GM18519 (cell line): Measurements from ENCODE around the gene PRR33.

Experiments
- ATAC-seq: cut with Tn5 transposase; IDR thresholded peaks from one replicate; pipeline ENCODE4 v1.9.1; 2021; ENCODE audit warnings: mild to moderate bottlenecking, moderate library complexity; ENCODE audit not compliant: unreplicated experiment, low FRiP score

PRR33 gene

DNA sequence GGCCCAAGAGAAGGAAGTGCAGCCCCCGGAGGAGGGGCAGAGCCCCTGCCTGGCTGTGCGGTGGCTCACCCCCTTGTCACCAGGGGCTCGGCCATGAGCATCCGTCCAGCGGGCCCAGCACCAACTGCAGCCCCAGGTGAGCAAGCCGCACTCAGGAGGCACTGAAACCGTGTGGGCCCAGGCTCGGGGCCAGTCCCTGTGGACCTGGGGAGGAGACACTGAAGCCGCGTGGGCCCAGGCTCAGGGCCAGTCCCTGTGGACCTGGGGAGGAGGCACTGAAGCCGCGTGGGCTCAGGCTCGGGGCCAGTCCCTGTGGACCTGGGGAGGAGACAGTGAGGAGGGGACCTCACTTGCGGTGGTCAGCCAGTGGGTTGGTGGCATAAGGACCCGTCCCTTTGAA lies 24.9 kb downstream of the PRR33 start:
- no peak for ATAC-seq

DNA sequence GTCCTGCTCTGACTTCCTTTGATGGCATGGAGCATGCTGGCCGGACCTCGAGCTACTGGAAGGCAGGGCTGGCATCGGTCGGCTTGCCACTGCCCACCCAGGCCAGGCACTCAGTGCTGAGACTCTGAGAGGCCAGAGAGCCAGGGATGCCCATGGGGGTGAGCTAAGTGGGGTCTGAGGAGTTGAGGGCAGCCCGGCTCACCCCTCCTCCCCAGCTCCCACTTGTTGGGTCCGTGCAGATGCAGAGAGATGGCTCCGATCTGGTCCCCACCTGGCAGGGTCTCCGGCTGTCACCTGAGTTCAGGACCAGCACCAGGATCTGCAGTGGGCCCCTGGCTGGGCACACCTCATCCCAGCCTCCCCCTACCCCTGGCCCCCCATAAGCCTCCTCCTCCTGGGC lies 25.5 kb downstream of the PRR33 start:
- ATAC-seq = no peak

DNA sequence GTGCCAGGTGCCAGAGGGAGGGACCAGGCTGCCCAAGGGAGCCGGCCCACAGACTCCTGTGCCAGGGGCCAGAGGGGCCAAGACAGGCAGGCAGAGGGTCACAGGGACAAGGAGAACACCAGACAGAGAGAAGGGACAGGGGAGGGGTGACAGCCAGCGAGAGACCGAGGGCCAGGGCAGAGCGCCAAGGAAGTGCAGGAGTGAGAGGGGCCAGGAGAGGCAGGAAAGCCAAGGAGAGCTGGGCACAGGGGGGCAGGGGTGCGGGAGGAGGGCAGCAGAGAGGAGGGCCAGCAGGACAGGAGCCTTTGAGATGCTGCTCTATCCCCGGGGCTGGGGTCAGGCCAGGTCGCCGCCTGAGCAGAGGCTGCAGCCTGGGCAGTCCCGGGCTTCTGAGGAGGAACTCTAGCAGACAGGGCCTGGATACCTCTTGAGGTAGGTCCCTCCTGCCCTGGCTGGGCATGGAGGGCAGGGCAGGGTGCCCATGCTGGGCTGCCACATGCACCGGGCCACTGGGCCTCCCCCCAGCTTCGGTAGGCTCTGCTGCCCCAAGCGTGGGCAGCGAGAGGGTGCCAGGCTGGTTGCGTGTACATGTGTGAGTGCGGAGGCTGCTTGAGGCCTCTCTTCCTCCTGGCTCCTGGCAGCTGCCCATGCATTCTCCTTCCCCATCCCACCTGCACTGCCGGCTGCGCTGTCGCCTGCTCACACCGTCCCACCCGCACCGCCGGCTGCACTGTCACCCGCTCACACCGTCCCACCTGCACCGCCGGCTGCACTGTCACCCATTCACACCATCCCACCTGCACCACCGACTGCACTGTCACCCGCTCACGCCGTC lies 26.6 kb downstream of the PRR33 start:
- ATAC-seq = no peak

DNA sequence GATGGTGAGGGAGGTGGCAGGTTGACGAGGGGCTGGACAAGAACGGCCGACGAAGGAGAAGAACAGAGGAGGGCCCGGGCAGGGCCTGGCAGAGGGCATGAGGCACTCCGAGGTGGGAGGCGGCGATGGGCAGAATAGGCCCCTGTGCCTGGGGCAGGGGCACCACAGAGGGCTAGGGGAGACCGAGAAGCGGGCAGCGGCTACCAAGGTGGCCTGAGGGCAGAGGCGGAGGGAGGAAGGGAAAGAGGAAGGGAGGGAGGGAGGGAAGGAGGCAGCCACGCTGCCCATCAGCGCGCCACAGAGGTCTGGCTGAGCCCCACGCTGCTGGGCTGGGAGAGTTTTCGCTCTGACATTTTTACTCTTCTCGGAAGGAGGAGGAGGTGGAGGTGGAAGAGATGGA lies 27.5 kb downstream of the PRR33 start:
- no peak for ATAC-seq

DNA sequence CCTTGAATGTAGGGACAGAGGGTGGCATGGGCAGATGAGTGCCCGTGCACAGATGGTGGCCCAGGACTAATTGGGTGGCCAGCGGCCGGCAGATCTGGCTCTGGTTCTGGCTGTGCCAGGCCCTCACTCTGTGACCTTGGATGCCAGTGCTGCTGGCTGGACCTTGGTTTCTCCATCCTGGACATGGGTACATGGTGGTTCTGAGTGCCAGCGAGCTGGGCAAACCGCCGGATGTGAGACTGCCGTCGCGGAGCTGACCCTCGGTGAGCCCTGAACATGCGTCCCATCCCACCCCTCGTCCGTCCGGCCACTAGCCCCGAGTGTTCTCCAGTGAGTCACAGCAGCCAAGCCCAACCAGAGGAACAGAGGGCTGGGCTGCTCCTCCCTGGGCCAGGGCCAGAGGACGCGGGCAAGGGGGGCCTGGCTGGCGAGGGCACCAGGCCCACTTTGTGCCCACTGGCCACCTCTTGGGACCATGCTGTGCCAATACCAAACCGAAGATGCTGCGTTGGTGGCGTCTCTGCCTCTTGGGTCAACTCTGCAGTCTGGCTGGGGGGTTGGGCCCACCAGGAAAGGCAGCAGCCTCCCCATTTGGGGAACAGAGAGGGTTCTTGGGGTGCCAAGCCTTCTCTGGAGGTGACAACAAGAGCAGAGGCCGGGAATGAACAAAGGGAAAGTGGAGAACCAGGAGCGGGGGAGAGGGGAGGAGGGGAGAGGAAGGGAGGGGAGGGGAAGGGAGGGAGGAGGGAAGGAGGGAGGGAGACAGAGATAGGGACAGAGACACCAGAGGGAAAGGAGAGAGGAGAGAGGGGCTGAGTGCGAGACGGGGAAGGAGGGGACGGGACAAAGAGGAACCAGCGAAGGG lies 28.1 kb downstream of the PRR33 start:
- ATAC-seq = no peak

DNA sequence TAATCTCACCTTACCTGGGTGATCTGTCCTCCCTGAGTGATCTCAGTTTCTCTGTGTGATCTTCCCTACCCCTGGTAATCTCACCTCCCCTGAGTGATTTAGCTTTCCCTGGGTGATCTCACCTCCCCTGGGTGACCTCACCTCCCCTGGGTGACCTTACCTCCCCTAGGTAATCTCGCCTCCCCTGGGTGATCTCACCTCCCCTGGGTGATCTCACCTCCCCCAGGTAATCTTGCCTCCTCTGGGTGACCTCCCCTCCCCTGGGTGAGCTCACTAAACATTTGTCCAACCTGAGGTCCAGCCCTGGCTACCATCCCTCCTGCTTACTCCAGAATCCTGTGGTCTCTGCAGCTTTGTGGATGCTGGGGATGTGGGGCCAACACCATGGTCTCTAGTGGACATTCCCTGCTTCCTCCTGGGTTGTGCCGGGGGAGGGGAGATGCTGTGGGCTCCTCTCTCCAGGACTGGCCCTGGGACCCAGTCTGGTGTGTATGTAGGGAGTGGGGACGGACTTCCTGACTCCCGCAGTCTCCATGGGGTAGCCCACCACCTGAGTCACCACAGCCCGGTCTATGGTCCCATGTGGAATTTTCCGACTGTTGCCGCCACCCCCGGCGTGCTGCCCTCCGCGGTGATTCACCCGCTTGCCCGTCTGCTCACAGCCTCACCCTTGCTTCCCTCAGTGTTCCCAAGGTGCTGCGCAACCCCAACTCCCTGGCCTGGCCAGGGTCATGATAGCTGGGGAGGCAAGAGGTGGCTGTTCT lies 28.9 kb downstream of the PRR33 start:
- no peak for ATAC-seq

DNA sequence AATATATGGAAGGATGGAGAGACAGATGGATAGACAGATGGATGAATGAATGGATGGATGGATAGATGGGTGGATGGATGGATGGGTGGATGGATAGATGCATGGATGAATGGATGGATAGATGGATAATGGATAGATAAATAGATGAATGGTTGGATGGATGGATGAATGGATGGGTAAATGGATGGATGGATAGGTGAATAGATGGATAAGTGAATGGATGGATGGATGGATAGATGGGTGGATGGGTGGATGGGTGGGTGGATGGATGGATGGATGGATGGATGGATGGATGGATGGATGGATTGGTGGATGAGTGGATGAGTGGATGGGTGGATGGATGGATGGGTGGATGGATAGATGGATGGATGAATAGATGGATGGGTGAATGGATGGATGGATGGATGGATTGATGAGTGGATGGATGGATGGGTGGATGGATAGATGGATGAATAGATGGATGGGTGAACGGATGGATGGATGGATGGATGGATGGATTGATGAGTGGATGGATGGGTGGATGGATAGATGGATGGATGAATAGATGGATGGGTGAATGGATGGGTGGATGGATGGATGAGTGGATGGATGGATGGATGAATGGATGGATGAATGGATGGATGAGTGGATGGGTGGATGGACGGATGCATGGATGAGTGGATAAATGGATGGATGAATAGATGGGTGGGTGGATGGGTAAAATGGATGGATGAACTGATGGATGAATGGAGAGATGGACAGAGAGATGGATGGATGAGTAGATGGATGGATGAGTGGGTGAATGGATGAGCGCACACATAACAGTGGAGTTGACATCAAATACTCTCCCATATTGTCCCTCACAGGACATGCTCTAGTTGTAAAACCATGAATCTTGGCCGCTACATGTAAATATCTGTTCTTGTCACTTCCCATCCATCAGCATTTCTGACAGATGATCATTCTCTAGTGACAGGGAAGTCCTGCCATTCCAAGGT lies 30.0 kb downstream of the PRR33 start:
- no peak for ATAC-seq

DNA sequence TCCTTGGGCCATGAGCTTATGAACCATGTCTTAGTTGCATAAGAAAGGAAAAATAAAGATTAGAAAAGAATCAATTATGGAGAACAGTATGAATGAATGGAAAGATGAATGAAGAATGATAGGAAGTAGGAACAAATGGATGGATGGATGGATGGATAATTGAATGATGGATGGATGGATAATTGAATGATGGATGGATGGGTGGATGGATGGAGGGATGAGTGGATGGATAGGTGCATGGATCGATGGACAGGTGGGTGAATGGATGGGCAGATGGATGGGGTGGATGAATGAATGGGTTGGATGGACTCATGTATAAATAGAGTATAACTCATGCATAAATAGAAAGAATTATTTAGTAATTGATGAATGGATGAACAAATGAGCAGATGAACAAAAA lies 31.6 kb downstream of the PRR33 start:
- no peak for ATAC-seq

DNA sequence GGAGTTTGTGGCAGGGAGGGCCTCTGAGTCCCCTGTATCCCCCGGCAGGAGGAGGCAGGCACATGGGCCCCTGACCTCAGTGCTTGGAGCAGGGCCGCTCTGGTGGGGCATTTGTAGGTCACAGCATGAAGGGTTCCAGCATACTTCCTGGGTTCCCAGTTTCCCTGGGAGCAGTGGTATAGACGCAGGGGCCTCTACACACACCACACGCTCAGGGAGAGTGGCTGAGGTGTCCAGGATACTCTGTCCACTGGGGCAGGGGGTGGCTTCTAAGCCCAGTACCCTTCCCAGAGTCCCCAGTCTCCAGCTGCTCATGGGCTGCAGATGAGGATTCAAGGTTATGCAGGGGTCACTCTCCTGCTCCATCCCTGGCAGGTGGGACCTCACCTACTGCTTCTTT lies 32.7 kb downstream of the PRR33 start:
- ATAC-seq = no peak

DNA sequence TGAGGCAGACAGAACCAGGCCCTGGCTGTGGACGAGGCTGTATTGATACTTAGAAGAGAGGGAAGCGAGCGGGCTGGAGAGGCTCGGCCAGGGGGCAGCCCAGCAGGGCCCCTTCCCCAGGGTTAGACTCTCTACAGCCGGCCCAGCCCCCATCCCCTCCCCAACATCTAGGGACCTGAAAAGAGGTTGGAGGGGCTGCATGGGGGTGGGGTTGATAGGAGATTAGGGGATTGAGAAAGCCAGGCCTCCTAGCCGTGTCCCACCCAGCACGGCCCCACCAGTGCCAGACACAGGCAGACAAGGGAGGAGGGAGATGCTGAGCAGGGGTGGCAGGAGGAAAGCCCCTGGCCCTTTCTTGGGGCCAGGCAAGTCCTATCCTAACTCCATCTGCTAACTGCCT lies 33.1 kb downstream of the PRR33 start:
- ATAC-seq = no peak

DNA sequence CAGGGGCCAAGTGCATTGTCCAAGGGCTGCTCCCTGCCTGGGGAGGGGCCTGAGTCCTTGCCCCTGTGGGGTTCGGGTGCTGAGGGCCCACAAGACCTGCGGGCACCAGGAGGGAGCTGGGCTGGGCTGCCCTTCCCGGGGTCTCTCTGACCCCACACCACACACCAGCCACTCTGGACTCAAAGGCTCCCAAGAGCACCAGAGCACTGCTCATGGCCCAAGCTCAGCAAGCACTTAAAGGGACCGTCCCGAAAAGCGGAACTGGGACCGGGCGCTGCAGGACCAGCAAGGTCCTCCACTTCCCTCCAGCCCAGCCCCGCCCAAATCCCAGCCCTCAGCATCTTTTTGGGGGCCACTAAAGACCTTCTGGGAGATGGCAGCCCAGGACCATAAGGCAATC lies 33.5 kb downstream of the PRR33 start:
- no peak for ATAC-seq

DNA sequence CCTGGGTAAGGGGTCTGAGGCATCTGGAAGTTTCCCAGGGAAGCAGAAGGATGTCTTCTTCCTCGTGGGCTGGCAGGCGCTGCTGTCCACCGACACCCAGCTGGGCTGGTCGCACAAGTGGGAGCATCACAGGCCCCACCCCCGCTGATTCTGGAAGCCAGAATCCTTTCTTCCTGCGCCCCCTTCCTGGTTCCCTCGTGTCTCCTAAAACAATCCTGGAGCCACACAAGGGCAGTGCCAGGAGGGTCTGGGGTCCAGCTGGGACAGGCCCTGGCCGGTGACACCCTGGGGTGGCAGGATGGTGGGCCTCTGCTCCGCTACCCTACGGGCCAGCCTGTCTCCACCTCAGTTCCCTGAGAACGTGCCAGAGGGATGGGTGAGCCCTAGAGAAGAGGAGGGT lies 34.6 kb downstream of the PRR33 start:
- ATAC-seq = no peak

DNA sequence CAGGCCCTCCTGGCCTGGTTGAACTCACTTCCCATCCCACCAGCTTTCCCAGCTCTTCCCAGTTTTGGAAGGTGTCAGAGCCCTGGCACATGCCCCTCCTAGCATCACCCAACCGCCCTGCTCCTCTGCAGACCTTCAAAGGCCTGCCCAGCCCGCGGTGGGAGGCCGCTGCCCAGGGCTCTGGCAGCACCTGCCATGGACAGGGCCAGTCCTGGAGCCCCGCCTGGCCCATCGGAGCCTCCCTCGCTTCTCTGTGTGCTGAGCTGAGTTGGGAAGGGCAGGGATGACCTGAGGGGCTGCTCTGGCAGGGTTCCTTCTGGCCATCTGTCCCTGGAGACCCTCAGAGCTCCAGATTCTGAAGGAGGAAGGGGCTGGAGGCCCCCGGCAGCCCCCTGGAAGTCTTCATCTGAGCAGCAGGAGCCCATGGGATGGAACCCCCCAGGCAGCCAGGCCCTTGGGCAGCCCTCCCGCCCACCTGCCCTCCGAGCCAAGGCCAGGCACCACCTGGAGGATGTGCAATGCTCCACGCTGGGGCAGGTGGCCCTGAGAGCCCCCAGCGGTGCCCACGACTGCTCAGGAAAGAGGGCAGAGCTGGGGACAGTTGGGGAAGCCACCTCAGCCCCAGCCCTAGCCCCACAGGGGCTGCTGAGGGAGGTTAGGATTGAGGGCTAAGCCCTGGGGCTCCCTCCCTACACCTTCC lies 35.2 kb downstream of the PRR33 start:
- ATAC-seq = no peak

DNA sequence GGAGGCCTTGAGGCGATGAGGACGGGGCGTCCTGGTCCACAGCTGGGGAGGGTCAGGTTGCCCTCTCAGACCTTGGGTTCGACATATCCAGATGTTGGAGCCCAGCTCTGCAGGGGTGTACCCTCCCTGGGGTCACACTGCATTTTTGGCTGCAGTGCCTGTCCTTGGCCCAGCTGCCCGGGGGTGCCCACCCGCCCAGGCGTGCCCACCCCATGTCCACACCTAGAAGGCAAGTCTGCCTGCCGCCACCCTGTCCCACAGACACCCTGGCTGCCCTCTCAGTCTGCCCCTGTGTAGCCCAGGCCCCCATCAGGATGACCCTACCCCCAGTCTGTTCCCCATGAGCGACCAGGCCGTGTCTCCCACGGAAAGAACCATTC lies 35.8 kb downstream of the PRR33 start:
- no peak for ATAC-seq

DNA sequence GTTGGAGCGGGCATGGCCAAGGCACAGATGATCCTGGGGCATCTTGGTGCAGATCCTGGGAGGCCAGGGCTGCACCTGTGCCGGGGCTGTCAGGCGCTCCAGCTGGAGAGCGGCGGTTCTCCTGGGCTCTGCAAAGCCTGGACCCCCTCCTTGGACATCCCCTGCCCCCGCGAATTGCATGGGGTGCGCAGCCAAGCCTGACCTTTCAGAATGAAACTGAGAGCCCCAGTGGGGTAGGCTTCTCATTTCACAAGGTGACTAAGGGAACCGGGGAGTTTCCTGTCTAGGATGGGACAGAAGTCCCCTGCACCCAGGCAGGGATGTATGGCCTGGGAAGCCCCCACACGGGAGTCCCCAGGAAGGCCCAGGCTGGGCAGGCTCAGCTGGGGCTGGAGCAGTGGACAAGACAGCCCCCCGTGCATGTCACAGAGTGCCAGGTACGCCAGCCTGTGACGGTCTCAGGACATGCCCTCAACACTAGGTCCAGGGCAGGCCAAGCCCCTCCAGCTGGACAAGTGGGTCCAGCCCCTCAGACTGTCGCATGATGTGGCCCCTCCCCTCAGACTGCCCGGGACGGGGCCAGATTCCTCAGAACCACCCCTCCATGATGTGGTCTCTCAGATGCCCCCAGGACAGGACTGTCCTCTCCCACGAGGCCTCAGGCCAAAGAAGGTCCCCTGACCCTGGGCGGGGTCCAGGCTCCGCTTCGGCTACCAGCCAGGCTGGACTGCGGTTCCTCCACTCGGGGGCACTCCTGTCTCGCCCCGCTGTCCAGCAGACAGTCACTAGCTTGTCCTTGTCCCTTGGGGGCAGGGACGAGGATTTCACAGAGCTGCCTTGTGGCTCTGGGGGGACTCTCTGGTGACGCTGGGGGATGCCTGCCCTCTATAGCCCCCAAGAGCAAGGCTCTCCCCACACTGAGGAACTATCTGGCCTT lies 36.5 kb downstream of the PRR33 start:
- ATAC-seq = no peak

DNA sequence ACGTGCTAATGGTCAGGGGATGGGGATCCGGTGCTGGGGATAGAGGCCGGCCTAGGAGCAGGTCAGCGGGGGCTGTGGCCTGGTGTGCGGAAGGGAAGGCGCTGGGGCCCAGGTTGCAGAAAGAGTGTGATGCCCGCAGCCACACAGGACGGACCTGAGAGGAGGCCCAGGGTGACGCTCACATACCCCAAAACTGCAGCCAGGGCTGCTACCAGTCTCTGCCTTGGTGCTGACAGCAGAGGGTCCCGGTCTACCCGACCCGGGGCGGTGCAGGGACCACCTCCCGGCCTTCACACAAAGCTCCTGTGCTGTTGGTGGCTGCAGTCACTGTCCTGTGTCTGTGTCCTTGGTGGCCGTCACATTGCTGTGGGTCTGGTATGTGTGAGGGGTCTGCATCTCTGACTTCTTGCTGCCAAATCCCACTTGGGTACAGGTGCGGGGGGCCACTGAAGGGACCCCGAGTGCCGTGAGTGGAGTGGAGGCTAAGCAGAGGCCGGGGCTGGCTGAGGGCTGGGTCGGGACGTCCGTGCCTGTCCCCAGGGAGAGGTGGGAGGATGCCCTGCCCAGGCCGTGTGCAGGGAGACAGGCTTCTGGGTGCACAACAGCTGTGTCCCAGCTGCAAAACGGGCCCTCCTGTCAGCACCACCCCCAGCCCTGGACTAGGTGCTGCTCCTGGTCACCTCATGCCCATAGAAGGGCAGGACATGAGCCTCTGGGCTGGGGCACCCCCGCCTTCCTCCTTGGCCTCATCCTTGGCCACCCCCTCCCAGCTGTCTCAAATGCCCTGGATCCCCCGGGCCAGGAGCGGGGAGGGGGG lies 37.4 kb downstream of the PRR33 start:
- no peak for ATAC-seq

DNA sequence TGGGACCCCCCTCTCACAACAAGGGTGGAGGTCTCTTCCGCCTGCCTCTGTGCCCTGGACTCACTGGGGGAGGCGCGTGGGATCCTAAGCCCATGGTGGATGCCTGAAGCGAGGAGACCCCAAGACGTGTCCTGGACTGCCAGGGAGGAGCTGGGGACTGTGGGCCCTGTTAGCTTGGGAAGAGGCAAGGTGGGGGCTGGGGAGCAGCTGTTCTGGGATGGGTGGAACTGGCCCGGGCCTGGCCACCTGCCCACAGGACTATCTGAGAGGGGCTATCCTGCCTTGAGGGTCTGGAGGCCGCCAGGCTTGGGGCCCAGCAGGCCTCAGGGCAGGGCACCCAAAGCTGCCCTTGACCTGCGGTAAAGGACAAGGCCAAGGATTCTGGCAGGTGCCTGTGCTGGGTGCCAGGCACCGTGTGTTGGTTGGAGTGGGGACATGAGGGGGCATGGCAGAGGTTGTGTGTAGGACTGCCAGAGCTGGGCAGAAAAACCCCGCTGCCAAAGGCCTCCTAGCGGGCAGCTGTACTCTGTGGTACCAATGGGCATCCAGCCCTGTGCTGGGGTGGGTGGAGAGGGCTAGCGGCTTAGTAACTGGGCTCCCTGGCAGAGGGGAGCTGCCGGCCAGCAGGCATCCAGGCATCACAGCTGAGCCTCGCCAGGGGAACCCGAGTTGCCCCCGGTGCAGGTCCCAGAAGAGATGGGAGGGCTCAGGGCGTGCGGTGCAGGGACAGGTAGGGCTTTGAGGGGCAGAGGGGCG lies 38.1 kb downstream of the PRR33 start:
- no peak for ATAC-seq
